Testis (tissue), 2 donors: ENCODE measurements around the gene CPVL.

Experiments used
- CTCF ChIP-seq, 3 experiments: fragments of 450-650 bp in 2 of 3; fragments of 200-600 bp in 1 of 3; sonication (generic) in 1 of 3; IDR thresholded peaks; one replicate each; pipeline ENCODE4 v1.5.1; 2016 to 2019; ENCODE audit warnings: antibody characterized with exemption in 3 of 3, mild to moderate bottlenecking in 2 of 3, moderate library complexity in 1 of 3
- POLR2A ChIP-seq: fragments of 450-650 bp; IDR thresholded peaks from one replicate; pipeline ENCODE4 v1.6.1; 2017; ENCODE audit warnings: antibody characterized with exemption, mild to moderate bottlenecking, moderate library complexity

GRCh38 chr7:29184599-29184998 lies 38.3 kb upstream of the CPVL start:
- TF ChIP-seq CTCF (IDR thresholded peaks at IDR 0.05) (no peak), POLR2A (no peak)
